Stimulated activated CD4-positive, alpha-beta T cell treated with anti-CD3 and anti-CD28 coated beads, Interleukin-2, amount 100 ng/mL, for 48 hours (primary cell): ENCODE data around the gene UROS.

Experiments
- DNase-seq, 2 donors: peaks; one replicate each; pipeline ENCODE4 v3.0.0-alpha.2; 2020

Gene UROS

DNA sequence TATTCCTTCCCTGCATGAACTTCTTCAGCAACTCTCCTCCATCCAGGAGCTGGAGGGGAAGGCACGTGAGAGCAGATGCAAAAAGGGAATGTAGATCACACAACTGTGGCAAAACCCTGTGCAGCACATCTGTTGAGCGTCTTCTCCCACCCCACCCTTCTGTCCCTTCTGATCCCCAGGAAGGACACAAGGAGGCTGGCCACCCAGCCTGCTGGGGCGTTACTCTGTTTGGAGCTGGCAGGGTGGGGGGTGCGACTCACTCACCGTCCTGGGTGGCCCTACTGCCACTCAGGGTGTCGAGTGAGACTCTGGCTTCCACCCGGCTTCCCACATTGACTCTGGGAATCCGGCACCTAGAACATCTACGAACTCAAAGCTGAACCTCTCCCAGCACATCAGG is 37.3 kb downstream of the UROS start:
- DNase-seq: no peak

DNA sequence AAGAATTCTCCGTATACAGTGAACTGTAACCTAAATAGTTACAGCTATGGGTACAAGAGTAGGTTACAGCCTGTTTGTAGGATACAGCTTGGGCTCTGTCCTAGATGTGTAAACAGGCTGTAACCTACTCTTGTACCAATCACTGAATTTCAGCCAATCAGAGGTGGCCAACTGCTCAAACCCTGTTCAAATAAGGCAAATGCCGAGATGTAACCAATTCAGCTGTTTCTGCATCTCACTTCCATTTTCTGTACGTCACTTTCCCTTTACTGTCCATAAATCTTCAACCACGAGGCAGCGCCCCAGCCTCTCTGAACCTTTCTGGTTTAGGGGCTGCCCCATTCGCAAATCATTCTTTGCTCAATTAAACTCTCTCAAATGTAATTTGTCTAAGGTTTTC is 39.1 kb downstream of the UROS start:
- no peak for DNase-seq

DNA sequence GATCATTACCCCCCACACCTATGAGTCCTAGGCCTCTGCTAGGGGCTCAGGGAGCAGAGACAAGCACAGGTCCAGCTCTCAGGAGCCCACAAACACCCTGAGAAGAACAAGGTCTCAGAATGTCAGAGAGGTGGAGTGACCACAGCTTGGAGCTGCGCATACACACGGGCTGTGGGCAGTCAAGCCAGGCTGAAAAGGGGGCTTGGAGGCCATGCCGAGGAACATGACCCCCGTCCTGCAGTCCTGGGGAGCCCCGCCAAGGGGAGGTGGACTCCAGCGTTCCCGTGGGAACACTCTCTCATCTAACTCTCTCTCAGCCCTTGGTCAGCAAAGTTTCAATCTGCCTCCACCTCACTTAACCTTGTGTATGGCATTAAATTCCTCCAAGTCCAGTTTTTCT is 39.6 kb downstream of the UROS start:
- DNase-seq: no peak

DNA sequence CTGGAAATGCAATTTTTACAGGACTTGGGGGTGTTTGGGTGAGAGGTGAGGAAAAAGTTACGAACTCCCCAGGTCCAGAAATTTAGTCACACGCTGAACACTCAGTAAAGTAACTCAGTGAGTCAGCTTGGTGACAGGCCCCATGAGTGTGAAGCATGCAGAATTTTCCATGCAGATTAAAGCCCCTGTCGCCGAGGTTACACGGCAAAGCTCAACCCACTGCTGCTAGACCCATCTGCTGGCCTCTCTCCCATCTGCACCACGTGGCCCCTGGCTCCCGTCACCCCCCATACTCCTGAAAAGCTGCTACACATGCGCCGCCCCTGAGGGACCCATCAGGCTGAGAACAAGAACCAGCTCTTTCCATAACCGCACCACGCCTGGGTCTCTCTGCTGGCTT is 40.4 kb downstream of the UROS start:
- DNase-seq: no peak

DNA sequence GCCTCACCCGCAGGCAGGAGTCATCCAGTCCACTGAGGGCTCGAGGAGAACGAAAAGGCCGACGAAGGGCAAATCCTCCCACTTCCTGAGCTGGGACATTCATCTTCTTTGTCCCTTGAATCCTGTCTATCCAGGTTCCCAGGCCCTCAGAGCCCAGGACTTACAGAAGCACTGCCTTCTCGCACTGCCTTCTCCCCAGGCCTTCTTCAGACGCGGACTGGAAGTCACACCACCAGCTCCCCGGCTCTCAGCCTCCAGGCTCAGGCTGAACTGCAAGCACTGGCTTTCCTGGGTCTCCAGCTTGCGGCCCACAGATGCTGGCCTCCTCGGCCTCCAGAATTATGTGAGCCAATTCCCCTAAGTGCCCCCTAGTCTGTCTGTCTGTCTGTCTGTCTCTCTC is 41.0 kb downstream of the UROS start:
- no peak for DNase-seq

DNA sequence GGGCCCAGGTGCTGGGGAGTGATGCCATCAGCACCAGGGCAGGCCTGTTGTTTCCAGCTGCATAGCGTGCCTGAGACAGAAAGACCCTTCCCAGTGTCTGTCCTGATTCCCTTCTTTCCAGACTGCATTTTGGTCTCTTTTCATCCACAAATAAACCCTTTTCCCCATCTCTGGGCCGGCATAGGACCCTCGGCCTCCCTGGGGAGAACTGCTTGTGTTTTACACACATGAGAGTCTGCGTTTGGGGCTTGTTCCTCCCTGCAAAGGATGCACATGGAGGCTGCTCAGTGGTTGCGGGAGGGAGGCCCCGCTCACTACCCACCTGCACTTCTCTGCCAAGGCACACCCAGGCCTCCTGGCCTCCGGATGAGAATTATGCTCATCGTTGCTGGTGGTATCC is 41.7 kb downstream of the UROS start:
- DNase-seq: no peak

DNA sequence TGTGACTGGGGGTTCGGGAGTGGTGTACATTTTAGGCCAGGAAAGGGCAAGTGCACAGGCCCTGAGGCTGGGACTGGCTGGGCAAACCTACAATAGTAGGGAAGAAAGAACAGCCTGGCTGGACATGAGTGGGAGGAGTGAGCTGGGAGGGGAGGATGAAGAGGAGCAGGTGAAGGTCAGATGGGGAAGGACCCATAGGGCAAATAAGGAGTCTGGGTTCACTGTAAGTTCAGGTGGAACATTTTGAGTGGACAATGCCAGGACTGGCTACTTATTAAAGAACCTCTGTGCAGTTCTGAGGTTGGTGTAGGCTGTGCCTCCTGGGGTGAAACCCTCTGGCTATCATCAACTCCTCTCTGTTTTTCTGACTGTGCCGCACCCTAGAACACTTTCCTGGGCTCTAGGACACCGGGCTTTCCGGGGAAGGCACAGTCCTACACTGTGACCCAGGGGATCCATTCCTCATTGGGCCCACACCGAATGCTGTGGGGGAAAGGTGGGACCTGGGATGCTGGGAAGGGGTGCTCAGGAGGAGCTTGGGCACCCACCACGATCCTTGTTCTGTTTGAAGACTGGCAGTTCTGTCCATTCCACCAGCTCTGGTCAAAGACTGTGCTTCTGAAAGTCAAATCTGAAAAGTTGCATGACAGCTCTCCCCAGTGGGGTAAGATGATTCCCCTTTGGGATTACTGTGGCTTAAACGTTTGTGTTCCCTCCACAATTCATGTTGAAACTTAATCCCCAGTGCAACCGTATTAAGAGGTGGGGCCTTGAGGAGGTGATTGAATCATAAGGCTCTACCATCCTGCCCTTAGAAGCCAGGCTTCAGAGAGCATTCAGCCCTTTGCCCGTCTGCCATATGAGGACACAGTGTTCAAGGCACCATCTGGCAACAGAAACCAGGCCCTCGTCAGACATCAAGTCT is 43.4 kb downstream of the UROS start:
- no peak for DNase-seq

DNA sequence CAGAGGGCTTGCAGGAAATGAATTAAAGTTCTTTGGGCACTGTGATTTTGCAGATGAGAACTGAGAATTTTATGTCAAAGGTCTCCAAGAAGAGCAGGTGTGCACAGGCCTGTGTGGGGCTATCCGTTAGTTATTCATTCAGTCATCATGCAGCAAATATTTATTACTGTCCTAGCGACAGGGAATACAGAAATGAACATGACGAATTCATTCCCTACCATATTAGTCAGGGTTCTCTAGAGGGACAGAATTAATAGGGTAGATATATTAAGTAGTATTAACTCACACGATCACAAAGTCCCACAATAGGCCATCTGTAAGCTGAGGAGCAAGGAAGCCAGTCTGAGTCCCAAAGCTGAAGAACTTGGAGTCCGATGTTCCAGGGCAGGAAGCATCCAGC is 44.5 kb downstream of the UROS start:
- DNase-seq: no peak

DNA sequence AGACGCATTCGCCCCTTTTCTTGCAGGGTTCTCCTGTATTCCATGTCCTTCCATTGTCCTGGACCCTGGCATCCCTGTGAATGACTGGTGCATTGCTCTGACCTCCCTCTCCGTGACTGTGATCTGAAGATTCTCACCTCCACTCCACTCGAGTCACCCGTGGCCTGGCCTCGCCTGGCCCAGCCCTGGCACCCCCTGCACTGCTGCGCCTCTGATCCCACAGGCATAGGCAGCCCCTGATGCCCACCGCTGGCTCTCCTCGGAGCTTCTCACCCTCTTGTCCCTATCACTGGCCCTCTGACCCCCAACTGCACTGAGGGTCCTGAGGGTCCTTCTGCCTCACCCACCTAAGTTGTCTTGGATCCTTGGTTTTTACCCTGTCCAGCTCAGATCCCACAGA is 45.3 kb downstream of the UROS start:
- DNase-seq: no peak

DNA sequence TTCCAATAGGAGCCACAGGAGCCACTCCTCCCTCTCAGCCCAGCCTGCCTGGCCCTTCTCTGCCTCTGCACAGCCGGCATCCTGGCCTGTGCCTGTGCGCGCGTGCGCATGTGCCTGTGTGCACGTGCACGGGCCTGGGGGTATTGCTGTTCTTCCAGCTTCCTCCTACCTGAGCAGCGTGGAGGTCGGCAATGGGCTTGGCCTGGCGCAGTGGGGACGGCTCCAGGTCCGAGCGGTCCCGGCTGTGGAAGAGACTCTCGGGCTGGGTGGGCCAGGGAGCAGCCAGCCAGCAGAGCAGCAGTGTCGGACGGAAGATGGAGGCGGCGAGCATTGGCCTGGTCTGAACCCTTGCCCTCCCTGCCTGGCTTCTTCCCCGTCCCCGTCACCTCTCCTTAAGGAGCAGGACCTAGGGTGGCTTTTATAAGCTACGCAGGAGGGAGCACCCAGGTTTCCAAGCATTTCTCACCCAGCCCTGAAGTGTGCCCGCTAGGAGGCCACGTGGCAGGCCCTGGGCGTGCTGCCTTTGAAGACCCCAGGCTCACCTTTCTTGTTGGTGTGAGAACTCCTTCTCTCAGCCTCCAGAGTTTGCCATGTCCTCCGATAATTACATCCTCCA is 47.5 kb downstream of the UROS start, which contains the start of gene MMP21:
Gene MMP21 (minus strand): TSS at position 331 of the 616 bp plus-strand sequence. CDS start 0 bp downstream, at position 331.
- DNase-seq: no peak

DNA sequence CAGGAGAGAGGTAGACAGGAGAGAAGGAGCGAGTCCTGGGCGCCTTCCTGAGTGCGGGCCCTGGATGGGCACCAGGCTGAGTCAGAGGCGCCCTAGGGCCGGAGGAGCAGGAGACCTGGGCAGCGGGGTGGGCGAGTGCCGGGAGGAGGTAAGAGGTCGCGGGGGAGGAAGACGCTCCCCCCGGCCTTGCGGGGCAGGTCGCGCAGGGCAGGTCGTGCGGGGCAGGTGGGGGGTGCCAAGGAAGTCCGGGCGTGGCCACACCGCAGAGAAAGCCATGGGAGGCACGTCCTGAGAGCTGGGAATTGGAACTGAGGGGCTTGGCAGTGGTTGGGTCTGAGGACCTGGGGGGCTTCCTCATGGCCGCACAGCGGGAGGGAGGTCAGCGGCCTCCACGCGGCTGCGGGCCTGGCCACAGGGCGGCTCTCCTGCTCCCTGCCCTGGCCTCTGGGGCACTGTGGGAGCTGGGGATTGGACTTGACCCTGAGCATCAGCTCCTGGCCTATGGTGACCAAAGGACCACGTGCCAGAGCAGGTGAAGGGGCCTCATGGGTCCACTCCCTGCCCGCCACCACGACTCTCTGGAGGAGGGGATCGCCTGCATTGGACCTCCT is 48.4 kb downstream of the UROS start:
- DNase-seq: no peak

DNA sequence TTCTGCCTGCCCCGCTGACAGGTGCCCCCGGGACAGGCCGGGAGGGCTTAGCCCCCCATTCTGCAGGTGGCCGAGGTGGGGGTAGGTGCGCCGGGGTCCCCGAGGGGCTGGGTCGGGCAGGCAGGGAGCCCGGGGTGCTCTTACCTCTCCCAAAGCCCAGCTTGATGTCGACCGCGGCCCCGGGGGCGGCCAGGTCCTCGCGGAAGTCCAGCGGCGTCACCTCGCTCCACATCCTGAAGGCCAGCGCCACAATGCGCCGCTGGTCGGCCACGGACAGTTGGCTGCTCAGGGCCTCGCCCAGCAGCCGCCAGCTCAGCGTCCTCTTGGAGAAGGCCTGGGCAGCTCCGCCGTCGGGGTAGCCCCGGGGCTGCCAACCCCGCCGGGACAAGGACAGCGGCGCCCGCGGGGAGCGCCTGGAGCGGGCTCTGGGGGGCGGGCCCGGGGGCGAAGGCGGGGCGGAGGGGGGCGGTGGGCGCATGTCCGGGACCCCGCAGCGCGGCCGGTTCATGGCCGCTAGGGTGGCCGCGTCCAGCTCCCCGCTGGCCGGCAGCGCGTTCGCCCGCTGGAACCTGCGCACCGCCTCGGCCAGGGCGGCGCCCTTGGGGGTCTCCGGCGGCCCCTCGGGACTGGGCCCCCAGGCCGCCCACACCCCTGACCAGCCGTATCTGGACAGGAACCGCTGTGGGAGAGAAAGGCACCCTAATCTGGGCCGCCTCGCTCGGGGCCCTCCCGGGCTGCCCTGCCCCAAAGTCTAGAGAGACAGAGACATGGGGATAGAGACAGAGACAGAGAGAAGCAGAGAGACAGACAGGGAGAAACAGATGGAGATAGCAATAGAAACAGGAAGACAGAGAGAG is 49.1 kb downstream of the UROS start:
- no peak for DNase-seq

DNA sequence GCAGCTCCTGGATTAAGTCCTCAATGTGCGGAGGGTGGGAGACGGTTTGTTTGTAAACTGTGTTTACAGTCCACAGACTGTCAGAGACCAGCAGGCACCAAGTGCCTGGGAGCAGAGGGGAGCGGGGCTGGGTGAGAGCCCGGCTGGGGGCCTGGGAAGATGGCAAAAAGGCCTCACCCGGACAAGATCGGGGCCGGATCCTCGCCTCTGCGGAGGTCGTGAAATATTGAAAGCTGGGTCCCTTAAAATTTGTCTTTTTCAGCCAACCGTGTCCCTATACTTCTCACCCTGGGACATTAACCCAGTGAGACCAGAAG is 50.2 kb downstream of the UROS start:
- DNase-seq: no peak

DNA sequence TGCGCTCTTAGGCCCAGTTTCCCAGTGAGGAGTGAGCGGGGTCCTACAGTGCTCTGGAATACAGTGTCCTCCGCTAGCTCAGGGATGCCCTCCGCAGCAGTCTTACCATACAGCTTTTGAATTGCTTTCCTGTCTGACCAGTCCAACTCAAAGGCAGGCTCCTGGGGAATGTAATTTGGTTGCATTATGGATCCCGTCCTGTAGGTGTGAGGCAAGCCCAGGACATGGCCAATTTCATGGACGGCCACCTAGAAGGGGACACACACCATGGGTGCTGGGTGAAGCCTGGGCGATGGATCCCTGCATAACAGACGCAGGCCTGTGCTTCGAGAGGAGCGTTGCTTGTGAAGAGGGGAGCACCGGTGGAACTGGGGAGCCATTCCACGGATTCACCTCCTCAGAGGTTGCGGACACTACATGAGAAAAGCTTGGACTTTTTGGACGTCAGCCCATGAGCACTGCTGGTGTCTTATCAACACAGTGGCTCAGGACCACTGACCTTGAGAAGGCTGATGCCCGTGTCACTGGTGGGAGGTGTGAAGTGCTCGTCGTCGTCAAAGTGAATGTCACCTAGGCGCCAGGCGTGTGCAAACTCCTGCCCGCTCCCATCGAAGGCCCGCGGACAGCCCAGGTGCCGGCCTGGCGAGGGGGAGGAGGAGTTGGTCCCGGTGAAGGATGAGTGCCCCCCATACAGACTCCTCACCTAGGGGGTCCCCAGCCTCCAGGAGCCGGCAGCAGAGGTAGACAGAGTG is 50.8 kb downstream of the UROS start:
- DNase-seq: no peak

DNA sequence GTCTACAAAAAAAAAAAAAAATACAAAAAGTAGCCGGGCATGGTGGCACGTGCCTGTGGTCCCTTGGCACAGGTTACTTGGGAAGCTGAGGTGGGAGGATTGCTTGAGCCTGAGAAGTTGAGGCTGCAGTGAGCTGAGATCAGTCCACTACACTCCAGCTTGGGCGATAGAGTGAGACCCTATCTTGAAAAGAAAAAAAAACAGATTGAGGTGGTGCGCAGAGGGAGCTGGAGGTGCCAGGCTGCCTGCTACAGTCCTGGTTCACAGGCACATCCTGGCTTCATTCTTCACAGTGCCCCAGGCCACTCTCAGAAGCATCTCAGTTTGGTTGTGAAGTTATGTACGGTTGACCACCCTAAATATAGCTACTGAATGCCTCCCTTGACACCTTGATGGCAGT is 52.2 kb downstream of the UROS start:
- no peak for DNase-seq

DNA sequence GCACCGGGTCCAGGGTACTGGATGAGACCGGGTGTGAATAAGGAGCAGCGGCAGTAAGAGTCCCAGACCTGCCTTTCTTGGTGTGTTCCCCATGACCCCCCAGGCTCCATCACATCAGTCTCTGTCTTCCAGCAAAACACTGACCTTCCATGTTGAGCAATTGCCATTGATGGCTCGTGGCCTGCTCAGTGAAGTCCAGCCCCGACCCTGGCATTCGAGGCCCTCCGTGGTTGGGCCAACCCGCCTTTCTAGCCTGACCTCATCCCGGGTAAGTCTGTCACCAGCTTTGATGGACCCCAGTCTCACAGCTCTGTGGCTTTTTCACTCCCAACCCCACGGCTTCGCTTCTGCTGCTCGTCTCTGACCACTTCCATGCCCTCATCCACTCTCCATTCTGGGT is 53.9 kb downstream of the UROS start:
- no peak for DNase-seq

DNA sequence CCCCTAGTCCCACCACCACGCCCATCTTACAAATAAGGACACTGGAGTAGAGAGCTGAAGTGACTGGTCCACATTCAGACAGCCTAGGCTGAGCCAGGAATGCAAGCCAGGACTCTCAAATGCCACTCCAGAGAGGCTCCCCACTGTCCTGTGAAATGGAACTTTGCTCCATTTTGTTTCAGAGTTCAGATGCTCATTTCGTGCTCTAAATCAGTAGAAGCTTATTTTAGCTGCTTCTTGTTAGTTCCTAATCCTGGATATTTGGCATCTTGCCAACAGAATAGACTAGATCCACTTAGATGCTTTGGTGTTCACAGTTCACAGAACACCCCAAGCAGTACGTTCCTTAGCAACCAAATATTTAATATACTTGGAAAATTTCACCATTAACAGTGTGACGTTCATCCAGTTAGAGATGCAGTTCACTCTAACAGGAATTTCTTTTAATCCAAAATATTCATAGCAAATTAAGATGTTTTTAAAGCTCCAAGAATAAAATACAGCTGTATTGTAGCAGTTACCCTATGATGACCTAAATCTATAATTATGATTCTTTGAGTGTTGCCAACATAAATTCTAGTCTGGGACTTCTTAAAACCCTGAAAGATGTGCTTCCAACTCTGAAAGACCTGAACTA is 54.7 kb downstream of the UROS start:
- no peak for DNase-seq

DNA sequence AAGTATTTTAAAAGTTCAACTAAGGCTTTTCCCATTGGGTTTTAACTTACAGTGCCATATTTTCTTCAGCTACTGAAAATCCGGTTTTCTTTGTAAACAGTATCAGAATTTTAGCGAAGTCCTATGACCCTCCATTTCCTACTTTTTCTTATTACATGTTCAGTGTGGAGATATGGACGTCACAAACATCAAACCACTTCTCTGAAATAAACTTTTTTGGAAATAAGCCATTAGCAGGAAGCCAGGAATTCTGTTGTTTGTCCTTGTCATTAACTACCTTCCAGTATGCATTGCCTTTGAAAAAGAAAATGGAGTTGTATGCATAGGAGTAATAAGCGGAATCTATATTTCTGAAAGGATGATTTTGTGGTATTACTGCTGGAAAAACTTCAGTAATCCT is 56.5 kb downstream of the UROS start:
- no peak for DNase-seq

DNA sequence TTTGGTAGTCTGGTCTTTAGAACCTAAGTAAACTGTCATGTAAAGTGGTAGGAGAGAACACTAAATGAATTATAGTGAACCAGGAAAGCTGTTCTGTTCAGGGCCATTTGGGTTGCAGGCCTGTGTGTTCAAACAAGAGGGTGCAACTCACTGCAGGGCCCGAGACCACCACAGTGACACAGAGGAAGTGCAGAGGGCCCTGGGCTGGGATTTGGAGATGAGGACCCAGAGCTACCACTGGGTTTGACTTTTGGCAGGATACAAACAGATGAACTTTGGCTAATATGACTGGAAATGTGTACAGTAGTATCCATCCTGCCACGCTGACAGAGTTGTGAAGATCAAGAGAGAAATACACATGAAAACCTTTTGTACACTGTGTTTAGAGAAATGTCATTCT is 57.2 kb downstream of the UROS start:
- DNase-seq: no peak

DNA sequence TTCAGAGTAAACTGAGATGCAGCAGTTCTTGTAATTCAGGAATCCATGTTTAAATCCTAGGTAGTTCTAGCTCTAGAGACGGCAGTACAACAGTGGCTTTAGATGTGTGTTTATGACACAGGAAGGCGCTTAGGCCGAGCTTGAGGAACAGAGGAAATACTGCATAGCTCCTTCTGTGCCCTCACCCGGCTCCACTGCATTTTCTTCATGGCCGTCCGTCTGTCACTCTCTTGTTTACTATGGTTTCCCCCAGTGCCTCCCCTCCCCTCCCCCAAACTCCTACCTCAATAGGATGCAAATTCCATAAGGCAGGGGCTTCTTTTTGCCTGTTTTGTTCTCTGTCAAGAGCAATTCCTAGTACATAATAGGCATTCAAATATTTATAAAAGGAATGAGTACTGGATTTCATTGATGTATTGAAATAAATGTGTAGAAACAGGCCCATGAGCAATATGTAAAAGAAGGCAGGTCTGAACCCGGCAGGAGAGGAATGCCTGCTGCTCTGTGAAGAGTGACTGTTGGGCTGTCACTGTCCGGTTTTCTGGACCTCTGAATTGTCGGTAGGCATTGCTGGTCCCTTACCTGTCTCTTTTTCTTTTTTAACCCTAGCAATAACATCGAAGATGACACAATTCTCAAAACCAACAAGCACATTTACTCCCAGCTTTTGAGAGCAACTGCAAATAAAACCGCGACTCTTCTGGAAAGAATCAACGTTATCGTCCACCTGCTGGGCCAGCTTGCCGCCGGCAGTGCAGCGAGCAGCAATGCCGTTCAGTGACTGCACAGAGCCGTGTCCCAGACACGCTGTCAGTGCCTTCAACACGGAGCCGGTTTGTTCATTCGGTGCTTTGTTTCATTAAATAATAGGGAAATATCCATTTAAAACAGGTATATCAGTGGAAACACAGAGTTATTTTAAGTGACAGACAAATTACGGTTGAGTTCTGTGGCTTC is 60.1 kb downstream of the UROS start:
- no peak for DNase-seq

DNA sequence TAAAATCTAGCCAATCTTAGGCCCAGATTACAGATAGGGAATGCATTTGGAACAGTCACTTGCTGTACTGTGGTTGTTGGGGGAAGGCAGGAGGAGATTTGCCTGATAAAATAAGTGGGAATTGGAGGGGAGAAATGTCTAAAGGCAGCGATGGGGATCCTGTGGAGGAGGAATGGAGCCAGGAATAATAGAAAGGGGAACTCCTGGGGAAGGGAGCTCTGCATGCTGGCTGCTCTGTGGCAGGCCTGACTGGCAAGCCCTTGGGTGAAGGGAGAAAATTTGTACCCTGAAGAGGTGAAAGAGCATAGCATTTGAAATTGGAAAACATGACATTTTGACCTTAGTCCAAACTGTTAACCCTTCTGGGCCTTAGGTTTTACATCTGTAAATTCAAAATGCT is 61.1 kb downstream of the UROS start:
- DNase-seq: no peak
